ENCODE measurements around the gene NOPCHAP1.

GRCh38 chr12:104953323-104953722 is 32.8 kb upstream of the NOPCHAP1 start:
- TF ChIP-seq, protein P1, sequence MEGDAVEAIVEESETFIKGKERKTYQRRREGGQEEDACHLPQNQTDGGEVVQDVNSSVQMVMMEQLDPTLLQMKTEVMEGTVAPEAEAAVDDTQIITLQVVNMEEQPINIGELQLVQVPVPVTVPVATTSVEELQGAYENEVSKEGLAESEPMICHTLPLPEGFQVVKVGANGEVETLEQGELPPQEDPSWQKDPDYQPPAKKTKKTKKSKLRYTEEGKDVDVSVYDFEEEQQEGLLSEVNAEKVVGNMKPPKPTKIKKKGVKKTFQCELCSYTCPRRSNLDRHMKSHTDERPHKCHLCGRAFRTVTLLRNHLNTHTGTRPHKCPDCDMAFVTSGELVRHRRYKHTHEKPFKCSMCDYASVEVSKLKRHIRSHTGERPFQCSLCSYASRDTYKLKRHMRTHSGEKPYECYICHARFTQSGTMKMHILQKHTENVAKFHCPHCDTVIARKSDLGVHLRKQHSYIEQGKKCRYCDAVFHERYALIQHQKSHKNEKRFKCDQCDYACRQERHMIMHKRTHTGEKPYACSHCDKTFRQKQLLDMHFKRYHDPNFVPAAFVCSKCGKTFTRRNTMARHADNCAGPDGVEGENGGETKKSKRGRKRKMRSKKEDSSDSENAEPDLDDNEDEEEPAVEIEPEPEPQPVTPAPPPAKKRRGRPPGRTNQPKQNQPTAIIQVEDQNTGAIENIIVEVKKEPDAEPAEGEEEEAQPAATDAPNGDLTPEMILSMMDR (conservative IDR thresholded peaks at IDR 0.05; ENCODE audit: low read length), result no peak
- TF ChIP-seq EZH2phosphoT487 (IDR thresholded peaks at IDR 0.05; ENCODE audit: borderline replicate concordance), result no peak
